Subcutaneous preadipocyte (primary cell): ENCODE results near the gene SNRNP70. TPM values are rescaled to one million over a fixed set of nuclear protein-coding genes. Genes with fewer than 3 reads are reported as not detected.

Experiments
- total RNA-seq: library from RNA; depleted of rRNA; stranded (reverse); fragments of >200 nt; gene quantifications from 2 replicates; pipeline ENCODE4 v1.2.3, GENCODE V29; 2012

SNRNP70 gene, protein sequence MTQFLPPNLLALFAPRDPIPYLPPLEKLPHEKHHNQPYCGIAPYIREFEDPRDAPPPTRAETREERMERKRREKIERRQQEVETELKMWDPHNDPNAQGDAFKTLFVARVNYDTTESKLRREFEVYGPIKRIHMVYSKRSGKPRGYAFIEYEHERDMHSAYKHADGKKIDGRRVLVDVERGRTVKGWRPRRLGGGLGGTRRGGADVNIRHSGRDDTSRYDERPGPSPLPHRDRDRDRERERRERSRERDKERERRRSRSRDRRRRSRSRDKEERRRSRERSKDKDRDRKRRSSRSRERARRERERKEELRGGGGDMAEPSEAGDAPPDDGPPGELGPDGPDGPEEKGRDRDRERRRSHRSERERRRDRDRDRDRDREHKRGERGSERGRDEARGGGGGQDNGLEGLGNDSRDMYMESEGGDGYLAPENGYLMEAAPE
- total RNA-seq: 140 and 162 TPM in 2 replicates

DNA sequence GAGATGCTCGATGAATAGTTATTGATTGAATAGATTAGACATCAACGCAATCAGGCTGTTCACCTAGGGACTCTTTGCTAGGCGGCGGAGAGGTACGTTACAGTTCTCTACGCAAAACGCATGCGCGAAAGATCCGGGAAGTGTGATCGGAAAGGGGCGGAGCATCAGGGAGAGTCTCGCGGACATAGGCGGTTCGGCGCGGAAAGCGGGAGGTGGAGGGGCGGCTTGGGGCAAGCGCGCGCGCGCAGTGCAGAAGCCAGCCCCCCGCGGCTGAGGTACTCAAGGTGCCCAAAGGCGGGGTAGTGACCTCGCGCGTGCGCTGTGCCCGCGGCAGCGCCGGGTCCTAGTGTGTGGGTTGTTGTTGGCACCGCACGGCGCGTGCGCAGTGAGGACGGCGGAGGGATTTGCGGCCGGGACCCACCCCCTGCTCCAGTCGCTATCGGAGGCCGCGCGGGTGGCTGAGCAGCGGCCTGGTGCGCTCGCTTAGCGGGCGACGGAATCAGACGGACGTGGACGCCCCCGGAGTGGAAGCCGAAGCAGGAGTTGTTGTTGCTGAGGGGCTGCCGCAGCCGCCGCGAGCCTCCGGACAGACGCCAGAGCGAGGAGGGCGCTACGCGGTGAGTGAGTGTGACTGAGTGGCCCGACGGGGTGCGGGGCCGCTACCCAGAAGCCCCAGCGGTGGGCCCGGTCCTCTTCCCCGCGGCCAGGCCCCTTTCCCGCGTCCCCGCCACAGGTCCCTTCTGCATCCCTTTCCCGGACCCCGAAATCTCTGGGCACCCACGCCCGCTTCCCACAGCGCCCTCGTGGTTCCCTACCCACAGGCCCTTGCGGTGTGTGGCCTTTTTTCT, at the start of gene SNRNP70:
Gene SNRNP70, plus strand, starts transcription at position 432 of the 848 bp plus-strand sequence. CDS start 964 bp downstream, outside the sequence.

DNA sequence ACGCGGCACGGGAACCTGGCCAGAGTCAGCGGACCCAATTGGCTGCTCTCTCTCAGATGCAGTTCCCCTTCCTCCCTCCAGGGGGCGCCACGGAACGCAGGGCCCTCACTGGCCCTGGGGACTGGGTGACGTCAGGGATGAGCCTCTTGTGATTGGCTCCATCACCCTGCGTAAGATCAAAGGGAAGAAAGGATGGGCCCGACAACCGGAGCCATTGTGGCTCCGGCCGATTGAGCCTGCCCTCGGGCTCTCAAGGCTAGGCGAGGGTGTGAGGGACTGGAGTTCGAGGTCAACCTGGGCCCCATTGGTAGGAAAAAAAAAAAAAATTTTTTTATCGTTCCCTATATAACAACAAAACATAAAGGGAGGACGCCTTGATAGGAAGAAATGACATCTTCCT, 48.4 kb upstream of the SNRNP70 start, which contains the start of gene CGB1:
Gene CGB1, minus strand, starts transcription at position 81 of the 400 bp plus-strand sequence. CDS start 184 bp downstream, outside the sequence.

DNA sequence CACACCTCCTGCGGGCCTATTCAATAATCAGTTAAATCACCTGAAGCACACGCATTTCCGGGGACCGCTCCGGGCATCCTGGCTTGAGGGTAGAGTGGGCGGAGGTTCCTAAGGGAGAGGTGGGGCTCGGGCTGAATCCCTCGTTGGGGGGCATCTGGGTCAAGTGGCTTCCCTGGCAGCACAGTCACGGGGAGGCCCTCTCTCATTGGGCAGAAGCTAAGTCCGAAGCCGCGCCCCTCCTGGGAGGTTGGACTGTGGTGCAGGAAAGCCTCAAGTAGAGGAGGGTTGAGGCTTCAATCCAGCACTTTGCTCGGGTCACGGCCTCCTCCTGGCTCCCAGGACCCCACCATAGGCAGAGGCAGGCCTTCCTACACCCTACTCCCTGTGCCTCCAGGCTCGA, 41.7 kb upstream of the SNRNP70 start, which contains the start of gene CGB5:
Gene CGB5, plus strand, starts transcription at position 301 of the 400 bp plus-strand sequence. CDS start 362 bp downstream, outside the sequence.

DNA sequence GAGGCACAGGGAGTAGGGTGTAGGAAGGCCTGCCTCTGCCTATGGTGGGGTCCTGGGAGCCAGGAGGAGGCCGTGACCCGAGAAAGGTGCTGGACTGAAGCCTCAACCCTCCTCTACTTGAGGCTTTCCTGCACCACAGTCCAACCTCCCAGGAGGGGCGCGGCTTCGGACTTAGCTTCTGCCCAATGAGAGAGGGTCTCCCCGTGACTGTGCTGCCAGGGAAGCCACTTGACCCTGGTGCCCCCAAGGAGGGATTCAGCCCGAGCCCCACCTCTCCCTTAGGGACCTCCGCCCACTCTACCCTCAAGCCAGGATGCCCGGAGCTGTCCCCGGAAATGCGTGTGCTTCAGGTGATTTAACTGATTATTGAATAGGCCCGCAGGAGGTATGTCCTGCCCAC, 36.2 kb upstream of the SNRNP70 start, which contains the start of gene CGB8:
Gene CGB8, minus strand, starts transcription at position 101 of the 400 bp plus-strand sequence. CDS start 372 bp downstream, outside the sequence.

DNA sequence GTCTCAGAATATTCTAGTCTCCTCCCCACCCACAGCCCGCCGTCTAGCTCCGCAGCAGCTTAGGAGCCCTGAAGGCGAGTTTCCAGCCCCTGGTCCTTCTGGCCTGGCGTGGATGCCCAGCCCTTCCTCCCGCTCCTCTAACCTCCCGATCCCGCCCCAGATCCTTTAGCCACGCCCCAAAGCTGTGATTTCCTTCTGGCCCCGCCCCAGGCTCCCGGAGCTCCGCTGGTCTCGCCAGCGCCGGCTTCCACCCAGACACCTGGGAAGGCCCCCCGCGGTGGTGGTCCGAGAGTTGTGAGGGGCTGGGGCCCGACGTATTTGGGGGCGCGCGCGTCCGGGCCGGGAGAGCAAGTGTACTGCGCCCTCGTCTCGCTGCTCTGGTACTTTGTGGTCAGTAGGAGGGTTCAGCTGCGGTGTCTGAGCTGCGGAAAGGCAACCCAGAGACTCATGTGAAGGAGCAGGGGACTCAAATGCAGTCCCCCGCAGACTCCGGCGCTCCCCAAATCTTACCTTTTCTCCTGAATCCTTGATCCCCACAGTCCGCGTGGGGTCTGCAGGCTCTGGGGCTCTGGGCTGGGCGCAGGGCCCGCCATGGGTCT, 27.5 kb upstream of the SNRNP70 start, which contains the start of gene CGB7:
Gene CGB7, minus strand, starts transcription at position 114 of the 599 bp plus-strand sequence. CDS start 2,374 bp downstream, outside the sequence.

DNA sequence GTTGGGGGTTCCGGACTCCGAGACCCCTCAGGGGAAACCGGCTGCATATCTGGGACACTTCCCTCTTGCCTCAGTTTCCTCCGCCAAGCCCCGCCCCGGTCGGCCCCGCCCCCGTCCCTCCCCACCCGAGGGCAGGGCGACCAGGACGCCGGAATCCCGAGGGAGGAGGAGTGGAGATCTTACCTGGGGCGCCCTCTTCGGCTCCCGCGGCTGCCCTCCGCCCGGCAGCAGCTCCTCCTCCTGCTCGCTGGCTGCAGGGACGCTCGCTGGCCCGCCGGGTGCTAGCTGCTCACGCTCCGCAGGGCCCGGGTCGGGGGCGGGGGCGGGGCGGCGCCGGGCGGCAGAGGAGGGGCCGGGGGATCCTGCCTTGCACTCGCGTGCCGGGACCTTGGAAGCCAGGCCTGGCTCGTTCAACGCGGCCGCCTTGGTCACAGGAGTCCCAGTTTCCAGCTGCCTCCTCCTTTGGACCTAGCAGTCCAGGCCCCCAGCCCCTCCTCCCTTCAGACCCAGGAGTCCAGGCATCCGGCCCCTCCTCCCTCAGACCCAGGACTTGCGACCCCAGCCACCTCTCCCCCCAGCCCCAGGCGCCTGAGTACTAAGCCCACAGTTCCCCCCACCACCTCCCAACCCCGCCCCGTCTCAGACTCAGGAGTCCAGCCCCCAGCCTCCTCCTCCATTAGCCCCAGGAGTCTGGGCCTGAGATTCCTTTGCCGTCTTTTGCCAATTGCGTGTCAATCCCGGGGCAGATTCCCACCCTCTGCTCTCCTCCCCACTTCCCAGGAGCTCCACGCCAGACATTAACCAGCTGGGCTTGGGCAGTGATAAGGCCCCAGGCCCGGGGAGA, 20.3 kb upstream of the SNRNP70 start, which contains the start of gene NTF4:
Gene NTF4, minus strand, starts transcription at position 51 of the 844 bp plus-strand sequence. CDS start 2,821 bp downstream, outside the sequence.

DNA sequence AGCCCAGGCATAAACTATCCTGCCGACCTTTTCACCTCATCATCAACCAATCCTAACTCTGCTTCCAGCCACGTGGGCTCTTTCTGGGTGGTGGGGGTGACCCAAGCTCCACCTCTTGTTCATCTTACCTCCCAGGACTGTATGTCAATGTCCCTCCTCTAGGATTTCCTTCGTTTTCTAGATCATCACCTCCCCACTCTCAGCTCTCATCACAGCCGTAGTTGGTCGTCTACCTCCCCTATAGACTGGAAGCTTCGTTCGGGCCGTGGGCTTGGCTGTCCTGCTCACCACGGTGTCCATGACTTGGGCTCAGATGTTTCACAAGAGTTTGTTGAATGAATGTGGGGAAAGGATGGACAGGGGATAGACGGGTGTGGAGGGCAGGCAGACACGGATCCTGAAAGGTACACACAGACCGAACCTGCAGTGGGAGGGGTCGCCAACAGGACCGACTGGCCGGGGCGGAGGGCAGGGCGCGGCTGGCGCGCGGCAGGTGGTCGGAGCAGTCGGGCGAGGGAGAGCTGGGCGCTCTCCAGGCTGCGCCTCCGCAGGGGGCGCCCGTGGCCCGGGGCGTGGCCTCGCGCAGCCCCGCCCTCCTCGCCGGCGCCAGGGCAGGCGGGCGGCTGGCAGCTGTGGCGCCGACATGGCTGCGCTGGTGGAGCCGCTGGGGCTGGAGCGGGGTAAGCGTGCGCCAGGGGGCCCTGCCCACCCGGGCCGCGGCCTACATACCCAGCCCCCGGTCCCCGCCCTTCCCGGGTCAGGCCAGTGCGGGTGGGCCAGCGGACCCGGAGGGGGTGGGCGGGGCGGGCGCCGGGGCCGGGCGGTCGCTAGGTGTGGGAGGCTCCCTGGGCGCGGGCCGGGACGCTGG, 28.7 kb downstream of the SNRNP70 start, which contains the start of gene LIN7B:
Gene LIN7B, plus strand, starts transcription at position 609 of the 868 bp plus-strand sequence. Its CDS starts 35 bp downstream, at position 644.

DNA sequence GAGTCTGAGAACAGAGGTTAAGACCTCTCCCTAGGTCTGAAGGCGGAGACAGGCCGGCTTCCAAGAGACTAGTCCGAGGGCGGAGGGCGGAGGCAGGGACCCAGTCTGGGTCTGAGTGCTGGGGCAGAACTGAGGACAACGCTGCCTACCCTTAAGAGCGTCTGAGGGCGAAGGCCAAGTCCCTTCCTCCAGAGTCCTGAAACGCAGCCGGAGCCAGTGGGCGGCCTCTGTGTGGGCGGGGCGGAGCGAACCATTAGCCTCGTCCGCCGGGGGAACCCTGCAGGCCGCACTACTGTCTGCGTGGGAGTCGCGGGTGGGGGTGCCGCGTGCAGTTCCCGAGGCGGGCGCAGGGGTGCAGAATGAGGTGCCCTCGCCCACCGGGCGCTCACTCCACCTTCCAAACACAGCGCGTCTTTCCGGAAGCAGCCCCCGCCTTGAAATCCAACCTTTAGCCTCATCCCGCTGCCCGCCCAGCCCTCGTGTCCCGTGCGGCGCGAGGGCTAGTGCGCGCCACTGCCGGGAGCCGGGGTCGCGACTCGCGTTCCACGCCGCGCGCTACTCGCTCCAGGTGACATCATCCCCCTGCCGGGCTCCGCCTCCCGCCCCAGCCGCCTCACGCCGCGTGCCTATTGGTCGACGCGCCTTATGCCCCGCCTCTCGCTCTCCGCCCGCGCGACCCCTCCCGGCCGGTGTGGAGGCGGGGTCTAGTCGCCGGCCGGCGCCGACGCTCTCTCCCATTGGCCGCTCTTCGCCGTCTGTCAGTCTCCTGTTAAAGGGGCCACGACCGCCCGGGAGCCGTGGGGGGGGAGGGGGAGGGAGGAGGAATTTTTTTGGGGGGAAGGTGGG, 33.5 kb downstream of the SNRNP70 start, which contains the start of gene C19orf73:
Gene C19orf73, minus strand, starts transcription at position 579 of the 846 bp plus-strand sequence. Its CDS starts 121 bp downstream, at position 458.

DNA sequence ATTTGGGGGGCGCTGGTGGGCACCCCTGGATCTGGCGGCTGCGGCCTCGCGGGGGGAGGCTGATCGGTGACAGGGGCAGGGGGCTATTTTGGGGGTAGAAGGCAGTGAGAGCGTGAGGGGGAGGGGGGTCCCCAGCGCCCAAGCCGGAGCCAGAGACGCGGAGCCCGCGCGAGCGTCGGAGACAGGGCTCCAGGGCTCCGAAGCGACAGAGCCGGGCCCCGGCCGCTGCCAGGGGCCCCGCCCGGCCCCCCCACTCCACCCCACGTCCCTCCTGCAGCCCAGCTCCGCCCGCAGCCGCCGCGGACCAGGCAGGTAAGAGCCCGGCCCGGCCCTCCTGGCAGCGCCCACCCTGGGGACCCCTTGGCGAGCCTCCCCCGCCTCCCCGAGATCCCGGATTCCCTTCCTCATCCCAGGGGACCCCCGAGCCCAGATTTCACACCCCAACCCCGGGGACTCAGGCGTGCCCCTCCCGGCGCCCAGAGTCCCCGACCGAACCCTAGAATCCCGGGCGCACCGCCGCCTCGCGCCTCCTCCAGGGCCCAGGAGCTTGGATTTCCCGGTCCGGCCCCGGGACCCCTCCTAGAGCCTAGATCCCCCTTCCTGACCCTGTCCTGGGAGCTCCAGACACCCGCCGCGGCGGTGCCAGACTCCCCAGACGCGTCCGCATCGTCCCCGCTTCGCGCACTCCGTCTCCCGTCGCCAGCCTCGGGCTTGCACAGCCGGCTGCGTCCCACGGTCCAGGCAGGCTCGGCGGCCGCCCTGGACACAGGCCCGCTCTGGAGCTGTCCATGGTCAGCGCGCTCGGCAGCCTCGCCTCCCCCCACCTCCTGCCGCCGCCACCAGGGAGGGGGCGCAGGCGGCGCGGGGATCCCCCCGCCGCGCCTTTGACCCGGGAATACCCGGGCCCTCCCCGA, 34.4 kb downstream of the SNRNP70 start, which contains the start of gene PPFIA3:
Gene PPFIA3, plus strand, starts transcription at position 134 of the 914 bp plus-strand sequence. CDS start 8,330 bp downstream, outside the sequence.

DNA sequence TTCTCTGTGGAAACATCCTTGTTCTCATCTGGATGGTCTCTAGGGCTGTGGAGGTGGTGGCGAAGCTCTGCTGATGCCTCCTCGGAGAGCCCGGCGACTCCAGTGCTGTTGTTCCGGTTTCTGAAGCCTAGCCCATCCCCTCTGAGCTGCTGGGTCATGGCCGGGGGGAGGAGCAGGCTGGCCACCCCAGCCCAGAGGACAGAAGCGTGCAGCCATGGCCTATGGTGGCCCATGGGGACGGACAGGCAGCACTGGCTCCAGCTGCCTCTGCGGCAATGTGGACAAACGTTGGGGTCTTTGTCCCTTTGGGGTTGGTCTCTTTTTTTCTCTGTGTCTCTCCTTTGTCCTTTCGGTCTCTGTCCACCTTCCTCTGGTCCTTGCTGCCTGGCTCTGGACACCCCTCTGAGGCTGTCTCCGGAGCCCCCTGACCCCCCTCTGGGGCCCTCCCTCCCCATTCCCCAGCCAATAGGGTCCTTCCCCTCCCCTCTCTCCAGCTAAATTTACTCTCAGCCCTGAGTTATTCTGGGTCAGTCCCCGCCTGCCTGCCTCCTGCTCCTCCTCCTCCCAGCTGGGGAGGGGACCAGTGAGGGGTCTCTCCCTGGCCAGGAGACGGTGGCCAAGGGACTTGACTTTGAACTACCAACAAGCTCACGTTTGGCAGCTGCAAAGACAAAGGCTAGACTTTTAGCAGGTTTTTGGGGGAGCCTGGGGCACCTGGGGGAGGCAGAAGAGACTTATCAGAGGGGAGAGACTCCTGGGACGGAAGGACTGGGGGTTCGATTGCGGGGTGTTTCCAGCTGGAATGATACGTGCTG, 70.0 kb downstream of the SNRNP70 start, which contains the start of gene HRC:
Gene HRC, minus strand, starts transcription at position 392 of the 815 bp plus-strand sequence. Its CDS starts 159 bp downstream, at position 233.

DNA sequence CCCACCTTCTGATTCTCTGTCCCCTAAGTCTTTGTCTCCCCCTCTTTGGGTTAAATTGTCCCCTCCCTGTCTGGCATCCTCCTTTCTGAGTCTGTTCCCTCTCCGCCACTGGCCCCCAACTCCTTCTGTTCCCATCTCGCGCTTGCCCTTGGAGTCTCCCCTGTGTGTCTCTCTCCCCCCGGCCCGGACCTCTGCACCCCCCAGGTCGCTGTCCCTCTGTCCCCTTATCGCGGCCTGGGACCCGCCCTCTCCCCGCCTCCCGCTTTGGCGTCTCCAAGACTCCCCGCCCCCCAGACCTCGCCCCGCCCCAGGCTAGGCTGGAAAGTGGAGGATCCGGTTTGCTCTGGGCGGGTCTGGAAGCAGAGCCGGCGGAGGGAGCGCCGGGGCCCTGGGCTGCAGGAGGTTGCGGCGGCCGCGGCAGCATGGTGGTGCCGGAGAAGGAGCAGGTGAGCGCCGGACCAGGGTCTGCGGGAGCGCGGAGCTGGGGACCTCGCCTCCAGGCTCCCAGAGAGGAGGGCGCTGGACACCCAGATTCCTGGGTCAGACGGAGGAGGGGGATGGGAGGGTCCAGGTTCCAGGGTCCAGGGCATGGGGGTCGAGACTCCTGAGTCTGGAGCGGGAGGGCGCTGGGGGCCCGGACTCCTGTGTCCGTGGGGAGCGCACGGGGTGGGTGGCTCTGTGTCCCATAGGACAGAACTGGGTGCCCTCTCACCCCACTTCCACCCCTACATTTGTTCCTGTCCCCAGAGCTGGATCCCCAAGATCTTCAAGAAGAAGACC, 72.4 kb downstream of the SNRNP70 start, which contains the start of gene TRPM4:
Gene TRPM4, plus strand, starts transcription at position 348 of the 780 bp plus-strand sequence. Its CDS starts 75 bp downstream, at position 423.

